Ovary (tissue), 9 donors: ENCODE data around the gene GASK1A. TPM values are rescaled to one million over a fixed set of nuclear protein-coding genes. Genes with fewer than 3 reads are reported as not detected.

ENCODE experiments used
- DNase-seq, 5 donors: peaks; one replicate each; pipeline ENCODE4 v3.0.0-alpha.2; 2019 to 2020
- H3K27ac ChIP-seq, 2 donors: fragments of 200-600 bp; one replicate each; pipeline versions ENCODE4 v1.5.1 to v1.8.0; 2019 to 2022
- H3K27me3 ChIP-seq: fragments of 200-600 bp; one replicate; pipeline ENCODE4 v1.8.0; 2022
- H3K36me3 ChIP-seq: fragments of 200-600 bp; sonication (generic); one replicate; pipeline ENCODE4 v1.5.1; 2019
- H3K4me1 ChIP-seq: one replicate; pipeline ENCODE4 v1.8.1; 2013; ENCODE audit warnings: mild to moderate bottlenecking, moderate library complexity; ENCODE audit not compliant: insufficient read depth
- H3K4me3 ChIP-seq: fragments of 200-600 bp; sonication (generic); one replicate; pipeline ENCODE4 v1.5.1; 2017
- H3K9me3 ChIP-seq, 2 donors: fragments of 200-600 bp in 1 of 2; sonication (generic) in 1 of 2; one replicate each; pipeline versions ENCODE4 v1.5.1 to v1.8.1; 2013 to 2019; ENCODE audit warnings: mild to moderate bottlenecking in 1 of 2, moderate library complexity in 1 of 2
- CTCF ChIP-seq, 3 donors: fragments of 450-650 bp in 2 of 3; fragments of 200-600 bp in 1 of 3; IDR thresholded peaks; one replicate each; pipeline versions ENCODE4 v1.5.1 to v1.8.0; 2016 to 2022; ENCODE audit warnings: antibody characterized with exemption in 3 of 3, mild to moderate bottlenecking in 1 of 3
- EP300 ChIP-seq: sonication (generic); formaldehyde crosslinking; IDR thresholded peaks from one replicate; pipeline ENCODE4 v1.6.1; 2017; ENCODE audit warnings: antibody characterized with exemption
- POLR2A ChIP-seq: fragments of 450-650 bp; IDR thresholded peaks from one replicate; pipeline ENCODE4 v1.6.1; 2017; ENCODE audit warnings: antibody characterized with exemption, mild to moderate bottlenecking, moderate library complexity
- WGBS, 3 donors: extraction: QIAGEN DNeasy Blood & Tissue Kit in 1 of 3; methylation state at CpG; one replicate each; pipeline versions ENCODE4 v1.1.5 to v1.1.7; 2013 to 2017; 5-methylcytosine and 5-hydroxymethylcytosine counted together
- intact Hi-C, 4 donors: fragments of 100-400 bp; cut with DNase I; formaldehyde crosslinking; loops; one replicate each; pipeline versions ENCODE4 v1.11.0 to v1.15.1; 2022 to 2023
- polyA plus RNA-seq, 2 donors: library from polyadenylated mRNA; stranded (reverse); fragments of 200-250 nt in 1 of 2; fragments of 350-450 nt in 1 of 2; fragmentation: Illumina TruSeq in 1 of 2; extraction: RNeasy Lipid Tissue Mini Kit (QIAGEN cat#74804) in 1 of 2; gene quantifications; one replicate each; pipeline ENCODE4 v1.2.3, GENCODE V29; 2013 to 2014
- total RNA-seq, 7 donors: library from RNA; depleted of rRNA in 2 of 7; stranded (reverse); fragments of >200 nt in 2 of 7; fragmentation: NEBNext Ultra II Directional in 3 of 7; extraction: Animal tissue kit (Norgen Biotek cat#: 25700) in 3 of 7; gene quantifications; one replicate each; pipeline versions ENCODE4 v1.1.0 to v1.2.4, GENCODE V29; 2016 to 2023
- donor health status: DM: no; HTN: no; CAD: no; lungs with moderate emphysema.
- donor health status: DM: no; HTN: no; CAD: no.
- donor health status: Bipolar disorder and iron deficiency.
- donor health status: DM: yes; HTN: yes; CAD: no.
- donor health status: DM: no; HTN: no; CAD: no.
- donor health status: DM: yes; HTN: yes; CAD: no.

GASK1A gene
- total and polyA plus RNA-seq, 9 donors = 5.4 to 41.3 (median 19.4) TPM

GRCh38 chr3:43017593-43018195 is 38.6 kb downstream of the GASK1A start:
- Histone ChIP-seq H3K27ac (peak overlapping the region in 1 of 2 donors; percentile 46), H3K9me3 (no peaks in the 10 kb centered on the region), H3K36me3 (no peaks in the 10 kb centered on the region), H3K27me3 (no peaks in the 10 kb centered on the region), H3K4me3 (no peak overlapping the region), H3K4me1 (peaks cover 8% of the 10 kb centered on the region)
- intact Hi-C loops = no loop called here
- no peak for DNase-seq
- WGBS, 3 donors = 89 to 93% (median 92%) methylated on average over 9 of the region's 9 CpGs
- TF ChIP-seq EP300 (no peak), CTCF (IDR thresholded peaks at IDR 0.05) (no peak), POLR2A (no peak)

GRCh38 chr3:43018246-43018645 is 39.1 kb downstream of the GASK1A start:
- peaks cover 8% of the 10 kb centered on the region for H3K4me1 ChIP-seq
- H3K27me3 ChIP-seq = no peaks in the 10 kb centered on the region
- intact Hi-C loops = no loop called here
- H3K36me3 ChIP-seq = no peaks in the 10 kb centered on the region
- no peak for DNase-seq
- 85 to 91% (median 89%) methylated on average over 2 of the region's 2 CpGs for WGBS, 3 donors
- no peak for TF ChIP-seq EP300
- no peak for TF ChIP-seq CTCF (IDR thresholded peaks at IDR 0.05)
- TF ChIP-seq POLR2A = no peak
- peak overlapping the region in 1 of 2 donors; percentile 46 for H3K27ac ChIP-seq
- no peak overlapping the region for H3K4me3 ChIP-seq
- no peaks in the 10 kb centered on the region for H3K9me3 ChIP-seq

GRCh38 chr3:43019006-43019809 is 40.1 kb downstream of the GASK1A start:
- no peaks in the 10 kb centered on the region for H3K27me3 ChIP-seq
- intact Hi-C loops = no loop called here
- H3K4me1 ChIP-seq = peaks cover 8% of the 10 kb centered on the region
- peak overlapping the region; percentile 38 to 46 for H3K27ac ChIP-seq
- H3K36me3 ChIP-seq = no peaks in the 10 kb centered on the region
- TF ChIP-seq CTCF (IDR thresholded peaks at IDR 0.05) (no peak), EP300 (no peak), POLR2A (no peak)
- no peak for DNase-seq
- no peaks in the 10 kb centered on the region for H3K9me3 ChIP-seq
- WGBS, 3 donors = 37 to 44% (median 44%) methylated on average over 6 of the region's 6 CpGs
- no peak overlapping the region for H3K4me3 ChIP-seq

GRCh38 chr3:43019826-43020225 is 40.7 kb downstream of the GASK1A start:
- Histone ChIP-seq H3K4me3 (no peak overlapping the region), H3K27ac (no peak overlapping the region), H3K4me1 (peaks cover 8% of the 10 kb centered on the region), H3K36me3 (no peaks in the 10 kb centered on the region), H3K9me3 (no peaks in the 10 kb centered on the region), H3K27me3 (no peaks in the 10 kb centered on the region)
- no peak for DNase-seq
- intact Hi-C loops = no loop called here
- TF ChIP-seq EP300 (no peak), POLR2A (no peak), CTCF (IDR thresholded peaks at IDR 0.05) (no peak)
